Hypothalamus (tissue), 51 donors: ENCODE data around the gene CEP85.
"Not testable (repeated sequence)": the region's sequence is repeated elsewhere in the genome, so short reads cannot be mapped to it uniquely, and the experiment has no call there.

Experiments
- DNase-seq, 51 donors: peaks; one replicate each; lab custom pipeline; 2025; lab: John Stamatoyannopoulos, UW

CEP85 gene

DNA sequence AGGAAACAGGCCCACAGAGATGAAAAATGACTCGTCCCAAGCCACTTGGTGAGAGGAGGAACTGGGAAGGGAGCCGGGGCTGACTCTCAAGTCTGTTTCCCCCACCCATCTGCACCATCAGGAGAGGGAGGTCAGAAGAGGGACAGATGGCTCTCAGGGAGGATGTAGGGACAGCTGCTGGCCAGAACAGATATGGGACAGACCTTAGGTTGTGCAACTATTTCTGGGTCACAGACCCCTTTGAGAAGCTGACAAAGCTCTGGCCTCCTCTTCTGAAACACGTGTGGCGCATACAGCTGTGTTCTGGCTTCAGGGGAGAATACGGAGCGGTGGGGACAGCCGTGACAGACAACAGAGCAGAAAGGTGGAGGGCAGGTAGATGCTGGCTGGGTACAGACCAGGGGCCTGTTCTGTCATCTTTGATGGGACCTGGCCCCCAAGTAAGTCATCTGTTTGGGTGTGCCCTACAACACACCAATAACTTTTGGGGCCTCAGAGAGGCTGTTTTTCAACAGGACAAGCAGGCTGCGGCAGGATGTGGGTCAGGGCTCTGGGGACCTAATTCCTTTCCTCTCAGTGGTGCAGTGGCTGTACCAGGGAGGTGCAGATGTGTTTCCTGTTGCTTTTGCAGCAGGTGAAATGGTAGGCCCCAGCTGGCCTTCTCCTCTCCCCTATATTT, 53.2 kb downstream of the CEP85 start:
- no peak for DNase-seq

DNA sequence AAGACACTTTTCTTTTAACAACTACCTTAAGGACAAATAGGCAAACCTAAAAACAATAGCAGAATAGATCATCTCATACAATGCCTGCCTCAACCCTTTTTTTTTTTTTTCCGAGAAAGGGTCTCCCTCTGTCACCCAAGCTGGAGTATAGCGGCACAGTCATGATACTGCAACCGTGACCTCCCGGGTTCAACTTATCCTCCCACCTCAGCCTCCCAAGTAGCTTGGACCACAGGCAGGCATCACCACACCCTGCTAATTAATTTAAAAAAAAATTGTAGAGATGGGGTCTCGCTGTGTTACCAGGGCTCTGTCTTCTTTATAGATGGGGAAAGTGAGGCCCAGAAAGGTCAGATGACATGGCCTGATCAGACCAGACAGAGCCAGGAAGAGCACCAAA, 53.8 kb downstream of the CEP85 start:
- DNase-seq: no peak

DNA sequence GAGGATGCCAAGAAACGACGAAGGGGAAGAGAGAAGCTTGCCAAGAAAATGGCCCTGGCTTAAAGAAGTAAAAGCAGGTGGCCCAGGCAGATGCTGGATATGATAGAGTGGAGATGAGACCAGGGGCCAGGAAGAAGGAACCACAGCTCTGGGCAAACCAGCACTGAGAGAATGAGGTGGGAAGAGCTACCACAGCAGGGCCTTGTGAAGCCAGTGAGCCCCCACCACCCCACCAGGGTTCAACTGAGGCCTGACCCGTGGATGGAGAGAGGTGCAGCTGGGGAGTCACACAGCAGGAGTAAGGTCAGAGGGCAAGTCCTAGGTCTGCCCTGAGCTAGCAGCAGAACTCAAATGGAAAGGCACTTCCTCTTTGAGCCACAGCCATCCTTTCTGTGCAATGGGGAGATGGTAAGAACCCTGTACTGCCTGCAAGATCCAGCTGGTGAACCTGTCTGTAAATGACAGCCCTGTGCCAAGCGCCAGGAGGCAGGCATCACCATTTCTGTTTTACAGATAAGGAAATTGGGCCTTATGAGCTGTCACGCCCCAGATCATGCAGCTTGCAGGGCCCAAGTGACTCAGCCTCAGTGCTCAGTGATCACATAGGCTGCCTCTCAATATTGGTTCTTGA, 54.4 kb downstream of the CEP85 start:
- peak in 1 of 51 donors; percentile 41 for DNase-seq

DNA sequence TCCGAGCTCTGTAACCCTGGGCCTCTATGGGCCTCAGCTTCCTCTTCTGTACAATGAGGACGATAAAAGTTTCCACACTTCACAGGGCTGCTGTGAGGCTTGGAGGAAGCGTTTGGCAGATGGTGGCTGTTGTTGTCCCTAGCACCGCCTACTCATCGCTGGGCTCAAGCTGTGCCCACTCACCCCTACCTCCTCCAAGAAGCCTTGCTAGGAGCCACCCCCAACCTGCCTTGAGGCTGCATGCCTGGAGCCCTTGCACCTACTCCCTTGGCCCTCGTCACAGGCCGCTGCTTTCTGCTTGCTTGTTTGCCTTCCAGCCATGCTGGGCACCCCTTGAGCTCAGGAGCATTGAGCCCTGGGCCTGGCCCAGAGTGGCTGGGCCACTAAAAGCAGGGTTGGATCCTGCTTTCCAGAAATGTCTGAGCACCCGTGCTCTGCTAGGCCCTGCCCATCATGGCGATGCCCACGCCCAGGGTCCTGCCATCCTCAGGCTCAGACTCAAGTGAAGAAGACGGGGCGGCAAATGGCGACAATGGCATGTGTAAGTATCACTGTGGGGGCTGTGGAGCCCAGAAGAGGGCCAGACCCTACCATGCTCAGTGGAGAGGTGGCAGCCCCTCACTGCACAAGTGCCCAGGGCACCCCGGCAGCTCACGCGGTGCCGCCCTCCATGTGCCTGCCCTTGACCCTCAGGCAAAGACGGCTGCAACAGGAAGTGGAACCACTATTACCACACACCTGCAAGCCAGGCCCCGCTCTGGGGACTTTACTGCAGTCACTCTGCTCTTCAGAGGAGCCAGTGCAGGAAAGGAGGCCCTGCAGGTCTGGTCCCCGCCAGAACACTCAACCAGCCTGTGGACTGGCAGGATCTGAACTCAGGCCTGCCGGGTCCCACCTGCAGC, 55.4 kb downstream of the CEP85 start:
- DNase-seq: peak in 3 of 51 donors; percentile 20 to 55 (median 26)

DNA sequence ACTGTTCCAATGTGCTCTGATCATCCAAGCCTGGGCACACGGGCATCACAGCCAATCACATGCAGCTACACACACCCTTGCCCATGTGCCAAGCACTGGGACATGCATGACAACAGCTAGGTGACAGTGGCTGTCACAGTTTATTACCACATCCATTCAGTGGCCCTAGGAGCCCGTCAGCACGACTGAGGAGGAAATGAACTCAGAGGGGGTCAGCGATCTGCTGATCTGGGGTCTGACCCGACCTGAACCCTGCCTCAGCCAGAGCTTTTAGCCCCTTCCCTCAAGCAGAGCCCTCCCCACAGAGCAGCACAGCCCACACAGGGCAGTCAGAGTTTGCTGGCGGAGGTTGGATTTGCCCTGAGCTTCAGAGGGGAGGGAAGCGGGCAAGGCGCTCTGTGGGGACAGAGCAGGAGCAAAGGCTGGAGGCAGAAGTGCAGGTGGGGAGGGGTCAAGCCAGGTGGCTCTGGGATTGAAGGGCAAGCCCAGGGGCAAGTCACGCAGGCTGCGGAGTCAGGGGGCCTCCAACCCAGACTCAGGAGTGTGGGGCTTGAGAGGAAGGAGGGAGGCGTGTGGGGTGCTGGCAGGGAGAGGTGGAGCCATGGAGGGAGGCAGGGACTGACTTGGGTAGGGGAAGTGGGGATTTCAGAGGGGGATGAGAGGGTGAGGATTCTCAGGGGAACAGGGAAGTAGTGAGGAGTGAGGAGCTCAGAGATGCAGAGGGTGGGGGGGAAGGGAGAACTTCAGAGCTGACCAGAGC, 56.3 kb downstream of the CEP85 start:
- no peak for DNase-seq

DNA sequence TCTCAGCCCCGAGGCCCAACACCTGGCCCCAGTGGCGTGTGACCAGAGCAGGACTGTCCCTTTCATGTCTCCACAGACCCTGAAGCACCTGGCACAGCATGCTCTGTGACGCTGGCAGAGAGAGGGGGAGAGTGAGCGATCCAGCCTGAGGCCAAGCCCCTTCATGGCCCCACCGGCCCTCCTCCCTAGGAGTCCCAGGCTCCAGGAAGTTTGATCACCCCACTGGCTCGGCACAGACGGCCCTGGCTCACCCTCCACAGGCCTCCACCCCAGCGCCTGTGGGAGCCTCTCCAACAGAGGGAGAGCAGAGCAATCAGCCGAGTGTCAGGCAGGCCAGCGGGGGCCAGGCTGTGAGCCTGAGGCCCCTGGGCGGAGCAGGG, 56.9 kb downstream of the CEP85 start:
- no peak for DNase-seq

DNA sequence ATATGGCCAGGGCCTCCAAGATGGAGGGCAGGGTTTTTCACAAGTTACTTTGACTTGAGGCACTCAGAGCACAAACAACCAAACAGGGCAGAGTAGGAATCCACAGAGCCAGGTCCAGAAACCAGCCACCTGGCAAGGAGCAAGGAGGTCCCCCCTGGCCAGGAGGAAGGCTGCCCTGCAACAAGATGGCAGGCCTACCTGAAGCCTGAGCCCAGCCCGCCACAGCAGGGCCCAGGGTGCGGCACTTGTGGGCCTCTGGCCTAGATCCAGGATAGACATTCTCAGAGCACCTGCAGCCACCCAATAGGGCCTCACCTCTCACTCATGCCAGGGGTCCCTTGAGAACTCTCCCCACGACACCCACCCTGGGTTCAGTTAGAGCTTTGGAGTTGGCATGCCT, 57.4 kb downstream of the CEP85 start:
- no peak for DNase-seq

DNA sequence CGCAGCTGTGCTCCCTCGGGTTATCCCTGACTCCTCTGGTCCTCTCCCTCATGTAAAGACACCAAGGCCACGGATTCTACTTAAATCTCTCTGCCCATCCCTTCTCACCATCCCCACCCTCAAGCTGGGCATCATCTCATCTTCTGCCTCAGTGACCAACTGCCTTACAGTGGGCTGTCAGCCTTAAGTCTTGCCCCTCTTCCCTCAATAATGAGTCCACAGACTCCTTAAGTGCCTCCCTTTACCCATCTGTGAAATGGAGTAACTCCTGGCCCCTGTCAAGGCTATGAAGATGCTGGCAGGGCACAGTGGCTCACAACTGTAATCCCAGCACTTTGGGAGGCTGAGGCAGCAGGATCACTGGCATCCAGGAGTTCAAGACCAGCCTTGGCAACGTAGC, 57.9 kb downstream of the CEP85 start:
- DNase-seq: no peak

DNA sequence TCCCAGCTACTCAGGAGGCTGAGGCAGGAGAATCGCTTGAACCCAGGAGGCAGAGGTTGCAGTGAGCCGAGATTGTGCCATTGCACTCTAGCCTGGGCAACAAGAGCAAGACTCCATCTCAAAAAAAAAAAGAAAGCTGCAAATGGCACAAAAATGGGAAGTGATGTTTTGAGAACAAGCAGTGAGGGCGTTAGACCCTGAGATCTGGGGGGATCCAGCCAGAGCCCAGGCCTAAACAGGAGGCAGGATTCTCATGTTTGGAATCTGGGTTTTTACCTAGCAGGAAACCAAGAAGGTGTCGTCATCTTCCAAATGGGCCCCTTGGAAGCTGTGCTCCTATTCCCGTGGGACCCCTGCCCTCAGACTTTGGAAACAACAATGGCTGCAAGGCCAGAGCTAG, 58.7 kb downstream of the CEP85 start:
- DNase-seq: not testable (repeated sequence)

DNA sequence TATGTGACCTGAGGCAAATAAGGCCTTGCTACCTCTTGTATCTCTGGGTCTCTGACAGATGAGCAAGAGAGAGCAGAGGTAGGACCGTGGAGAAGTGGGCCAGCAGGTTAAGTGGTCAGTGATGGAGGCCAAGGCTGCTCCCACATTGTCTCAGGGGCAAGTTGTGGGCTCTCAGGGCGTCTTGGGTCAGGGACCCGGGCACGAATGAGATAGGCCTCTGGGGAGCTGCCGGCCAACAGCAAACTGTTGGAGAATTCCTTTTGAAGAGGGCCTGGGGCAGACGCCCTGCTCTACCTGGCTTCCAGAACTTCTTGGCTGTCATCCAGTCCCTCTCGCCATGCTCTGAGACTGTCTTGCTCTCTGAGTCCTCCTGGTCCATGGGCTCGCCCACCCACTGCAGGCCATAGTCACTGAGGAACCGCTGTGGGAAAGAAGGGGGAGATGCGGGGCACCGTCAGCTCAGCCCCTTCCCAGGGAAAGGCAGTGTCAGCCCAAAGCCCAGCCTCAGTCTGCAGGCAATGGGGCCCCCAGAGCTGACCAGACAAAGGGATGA, 60.0 kb downstream of the CEP85 start:
- DNase-seq: no peak

DNA sequence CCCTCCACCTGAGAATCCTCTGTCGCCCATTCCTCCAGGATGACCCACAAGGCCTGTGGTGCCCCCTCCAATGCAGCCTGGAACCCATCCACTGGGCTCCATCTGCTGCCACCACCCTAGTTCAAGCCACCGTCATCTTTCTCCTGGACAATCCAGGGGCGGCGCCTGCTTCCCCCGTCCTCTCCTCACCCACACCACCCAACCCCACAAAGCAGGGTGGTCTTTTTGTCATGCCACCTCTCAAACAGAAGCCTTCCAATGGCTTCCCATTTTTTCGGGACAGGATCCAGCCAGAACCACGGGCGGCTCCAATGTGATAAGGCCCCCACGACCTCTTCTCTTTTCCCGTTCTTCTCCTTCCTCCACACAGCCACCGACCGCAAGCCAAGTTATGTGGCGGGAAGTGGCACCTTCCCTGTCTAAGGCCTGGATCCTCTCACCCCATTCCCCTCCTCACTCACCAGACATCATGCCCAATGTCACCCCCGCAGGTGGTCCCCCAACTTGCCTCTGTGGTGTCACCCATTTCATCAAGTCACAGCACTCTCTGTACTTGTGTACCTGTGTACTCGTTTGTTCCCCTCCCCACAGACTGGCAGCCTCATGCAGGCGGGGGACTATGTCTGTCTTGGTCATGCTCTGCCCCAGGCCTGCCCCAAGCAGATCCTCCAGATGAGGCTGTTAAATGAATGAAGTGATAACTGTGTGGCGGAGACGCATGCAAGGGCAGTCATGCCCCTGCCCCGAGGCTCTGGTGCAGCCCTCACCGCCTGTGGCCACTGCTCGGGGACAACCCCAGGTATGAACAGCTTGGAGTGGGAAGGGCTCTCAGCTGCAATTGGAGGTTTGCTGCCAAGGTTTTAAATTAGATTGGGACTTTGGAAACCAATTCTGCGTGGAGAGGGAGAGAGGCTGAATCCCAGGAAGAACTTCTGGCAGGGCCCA, 61.5 kb downstream of the CEP85 start:
- no peak for DNase-seq

DNA sequence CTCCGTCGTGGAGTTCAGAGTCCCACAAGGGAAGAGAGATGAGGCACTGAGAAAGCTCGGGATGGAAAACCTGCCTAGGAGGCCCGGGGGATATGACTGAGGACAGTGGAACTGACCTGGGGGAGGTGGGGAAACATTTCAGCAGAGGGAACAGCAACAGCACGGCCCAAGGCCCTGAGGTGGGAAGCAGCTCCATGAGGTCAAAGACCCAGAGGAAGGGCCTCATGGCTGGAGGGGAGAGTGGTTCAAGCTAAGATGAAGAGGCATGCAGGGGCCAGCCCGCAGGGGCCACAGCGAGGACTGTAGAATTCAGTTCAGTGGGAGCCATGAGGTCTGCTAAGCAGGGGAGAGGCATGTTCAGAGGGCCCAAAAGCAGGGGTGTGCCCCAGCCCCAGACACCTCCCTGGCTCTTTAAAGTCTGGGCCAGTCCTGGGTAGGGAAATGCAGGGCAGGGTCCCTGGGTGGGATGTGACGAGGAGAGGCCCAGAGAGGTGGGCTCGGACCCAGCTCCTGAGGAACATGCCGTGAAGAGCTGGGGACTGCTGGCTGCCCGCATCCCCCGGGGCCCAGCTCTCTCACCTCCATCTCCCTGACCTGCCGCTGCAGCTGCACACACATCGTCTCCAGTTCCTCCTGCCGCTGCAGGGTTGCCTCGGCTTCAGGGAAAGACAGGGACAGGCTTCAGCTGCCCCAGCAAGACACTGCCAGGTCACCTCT, 62.5 kb downstream of the CEP85 start:
- DNase-seq: no peak

DNA sequence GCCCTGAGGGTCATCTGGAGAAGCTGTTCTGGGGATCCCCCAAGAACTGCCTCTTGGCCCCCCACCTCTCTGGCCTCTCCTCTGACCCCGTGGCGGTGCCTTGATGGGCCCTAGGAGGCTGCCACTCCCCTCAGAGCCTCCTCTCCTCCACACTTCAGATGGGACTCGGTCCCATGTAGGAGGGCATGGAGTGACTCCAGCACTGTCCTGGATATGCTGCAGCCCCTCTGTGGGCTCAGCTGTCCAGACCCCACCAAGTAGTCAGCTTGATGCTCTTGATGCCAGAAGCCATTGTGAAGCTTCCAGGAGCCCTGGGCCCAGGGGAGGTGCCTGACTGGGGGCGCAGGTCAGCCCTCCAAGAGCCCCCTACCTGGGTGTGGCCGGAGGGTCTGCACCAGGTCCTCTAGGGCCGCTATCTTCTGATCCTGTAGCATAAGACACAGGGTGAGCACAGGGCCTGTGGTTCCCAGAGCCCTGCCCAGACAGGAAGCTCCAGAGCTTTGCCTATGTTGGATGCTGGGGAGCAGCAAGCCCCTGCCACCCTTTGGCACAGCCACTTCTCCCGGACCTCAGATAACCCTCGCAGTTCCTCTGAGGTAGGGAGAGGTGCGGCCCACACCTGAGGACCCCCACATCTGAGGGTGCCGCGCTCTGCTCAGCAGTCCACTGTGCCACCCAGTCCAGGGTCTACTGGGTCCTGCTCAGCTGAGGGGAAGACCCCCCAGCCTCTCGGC, 63.2 kb downstream of the CEP85 start:
- no peak for DNase-seq

DNA sequence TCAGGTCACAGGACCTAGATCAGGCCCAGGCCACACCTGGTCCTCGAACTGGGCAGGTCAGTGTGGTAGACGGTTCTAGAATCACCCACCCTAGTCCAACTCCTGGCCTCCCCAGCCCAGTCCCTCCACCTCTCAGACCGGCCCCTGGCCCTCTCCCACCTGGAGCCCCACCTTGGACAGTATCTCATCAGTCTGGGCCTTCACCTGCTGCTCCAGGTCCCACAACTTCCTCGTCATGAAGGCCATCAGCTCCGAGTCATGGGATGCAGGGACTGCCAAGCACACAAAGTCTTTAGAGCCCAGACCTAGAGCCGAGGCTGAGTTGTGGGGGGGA, 63.8 kb downstream of the CEP85 start:
- no peak for DNase-seq

DNA sequence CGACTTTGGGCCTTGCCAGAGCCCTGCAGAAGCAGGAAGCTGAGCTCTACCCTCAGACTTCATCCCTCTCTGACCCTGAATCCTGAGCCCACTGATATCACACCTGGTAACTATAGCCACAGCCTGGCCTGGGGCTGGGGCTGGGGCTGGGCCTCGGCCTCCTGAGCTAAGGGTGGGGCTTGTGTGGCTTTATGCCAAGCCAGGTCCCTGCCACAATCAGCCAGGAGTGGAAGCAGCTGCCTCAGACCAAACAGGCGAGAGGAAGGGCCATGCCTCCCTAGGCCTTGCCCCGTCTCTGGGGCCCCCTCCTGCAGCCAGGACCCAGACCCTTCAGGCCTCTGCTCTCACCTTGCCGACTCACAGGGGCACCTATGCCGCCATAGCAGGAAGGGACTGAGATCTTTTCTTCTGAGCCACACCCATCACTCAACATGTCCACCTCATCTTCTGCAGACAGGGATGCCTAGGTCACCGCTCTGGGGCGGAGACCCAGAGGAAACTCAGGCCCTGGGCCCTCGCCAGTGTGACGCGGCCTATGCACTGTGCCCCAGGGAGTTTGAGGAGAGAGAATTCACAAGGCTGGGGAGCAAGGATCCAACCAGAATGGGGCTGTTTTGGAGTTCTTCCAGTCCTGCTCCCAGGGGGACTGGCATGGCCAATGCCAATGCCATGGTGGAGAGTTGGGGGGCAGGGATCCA, 66.7 kb downstream of the CEP85 start:
- no peak for DNase-seq

DNA sequence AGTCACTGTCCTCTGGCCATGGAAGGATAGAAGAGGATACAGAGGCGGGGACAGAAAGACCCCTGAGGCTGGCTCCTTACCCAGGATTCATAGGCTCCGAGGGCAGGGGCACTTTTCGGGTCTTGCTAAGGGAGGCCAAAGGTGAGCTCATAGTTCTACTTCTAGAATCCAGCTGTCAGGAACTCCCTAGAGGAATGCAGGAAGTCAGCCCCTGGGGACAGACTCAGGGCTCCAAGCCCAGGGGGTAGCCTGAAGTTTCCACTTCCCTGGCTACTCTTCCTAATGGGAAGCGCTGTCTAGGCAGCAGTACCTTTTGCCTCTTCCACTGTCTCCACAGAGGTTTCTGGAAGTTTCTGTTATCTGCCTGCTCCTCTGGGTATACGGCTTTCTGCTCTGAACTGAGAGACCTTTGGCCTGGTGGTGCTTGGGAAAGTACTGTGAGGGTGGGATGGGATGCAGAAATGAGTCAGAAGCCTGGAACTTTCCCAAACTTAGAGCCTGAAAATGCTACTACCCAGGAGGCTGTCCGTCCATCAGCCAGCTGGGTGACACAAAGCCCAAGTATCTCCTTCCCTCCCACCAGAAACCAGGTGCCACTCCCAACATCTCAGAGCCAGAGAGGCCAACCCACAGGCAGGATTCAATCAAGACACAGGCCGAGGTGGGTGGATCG, 68.9 kb downstream of the CEP85 start:
- DNase-seq: no peak

DNA sequence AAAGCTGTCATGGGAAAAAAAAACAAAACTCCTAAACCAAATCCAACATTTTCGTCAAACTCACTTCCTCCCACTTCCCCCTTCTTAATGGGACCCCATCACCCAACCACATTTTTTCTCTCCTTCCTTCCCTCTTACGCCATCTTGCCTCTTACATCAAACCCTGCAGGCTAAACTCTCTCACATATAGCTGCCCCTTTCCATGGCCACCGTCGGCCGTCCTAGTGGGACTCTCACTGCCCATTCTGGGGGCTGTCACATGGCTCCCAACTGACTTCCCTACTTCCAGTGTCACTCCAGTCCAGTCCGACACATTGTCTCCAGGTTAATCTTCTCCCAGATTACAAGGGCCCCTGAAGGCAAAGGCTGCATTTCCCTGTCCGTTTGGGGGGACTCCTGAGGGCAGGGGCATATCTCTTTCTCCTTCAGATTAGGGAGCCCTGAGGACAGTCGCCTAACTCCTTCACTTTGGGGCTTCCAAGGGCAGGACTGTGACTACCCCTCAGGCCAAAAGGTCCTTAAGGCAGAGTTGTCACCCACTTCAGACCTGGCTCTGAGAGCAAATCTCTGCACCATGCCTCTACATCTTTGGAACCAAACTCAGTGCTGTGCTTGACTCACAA, 71.8 kb downstream of the CEP85 start:
- DNase-seq: no peak
